CD4-positive, alpha-beta T cell treated with Interleukin-4 for 4 hours (primary cell): ENCODE results near the gene CHRDL2.
"Not testable (repeated sequence)": the region's sequence is repeated elsewhere in the genome, so short reads cannot be mapped to it uniquely, and the experiment has no call there.

Source experiments
- DNase-seq: peaks from one replicate; pipeline ENCODE4 v3.0.0-alpha.2; 2020

The CHRDL2 gene, protein sequence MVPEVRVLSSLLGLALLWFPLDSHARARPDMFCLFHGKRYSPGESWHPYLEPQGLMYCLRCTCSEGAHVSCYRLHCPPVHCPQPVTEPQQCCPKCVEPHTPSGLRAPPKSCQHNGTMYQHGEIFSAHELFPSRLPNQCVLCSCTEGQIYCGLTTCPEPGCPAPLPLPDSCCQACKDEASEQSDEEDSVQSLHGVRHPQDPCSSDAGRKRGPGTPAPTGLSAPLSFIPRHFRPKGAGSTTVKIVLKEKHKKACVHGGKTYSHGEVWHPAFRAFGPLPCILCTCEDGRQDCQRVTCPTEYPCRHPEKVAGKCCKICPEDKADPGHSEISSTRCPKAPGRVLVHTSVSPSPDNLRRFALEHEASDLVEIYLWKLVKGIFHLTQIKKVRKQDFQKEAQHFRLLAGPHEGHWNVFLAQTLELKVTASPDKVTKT

DNA sequence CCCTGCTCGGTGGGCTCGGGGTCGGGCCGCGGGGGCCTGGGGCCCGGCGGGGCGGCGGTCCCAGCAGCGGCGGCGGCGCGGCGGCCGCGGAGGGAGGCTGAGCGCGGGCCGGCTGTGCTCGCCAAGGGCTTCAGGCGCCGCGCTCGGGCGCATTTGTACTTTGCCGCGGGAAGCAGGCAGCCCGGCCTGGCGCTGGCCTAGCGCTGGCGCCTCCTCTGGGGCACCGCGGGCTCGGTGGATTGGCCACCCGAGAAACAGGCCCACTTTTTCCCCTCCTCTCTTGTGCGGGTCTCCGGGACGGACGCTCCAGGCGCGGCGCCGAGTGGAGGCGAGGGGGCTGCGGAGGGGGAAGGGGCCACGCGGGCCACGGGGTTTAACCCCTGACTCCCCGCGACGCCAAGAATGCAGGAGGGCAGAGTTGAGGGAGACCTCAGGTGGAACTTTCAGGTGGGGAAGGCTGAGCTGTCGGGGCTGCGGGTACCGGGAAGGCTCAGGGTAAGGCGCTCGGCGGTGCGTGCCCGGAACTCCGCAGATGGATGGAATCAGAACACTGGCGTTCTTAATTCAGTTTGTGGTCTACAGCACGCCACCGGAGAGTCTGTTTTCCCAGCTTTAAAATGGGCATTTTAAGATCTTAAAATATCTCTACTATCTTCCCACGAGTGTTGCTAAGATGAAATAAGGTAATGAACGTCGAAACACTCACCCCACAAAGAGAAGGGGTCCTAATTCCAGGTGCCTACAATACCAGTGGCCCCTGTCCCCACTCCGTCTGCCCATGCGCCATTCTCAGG is at the start of gene CHRDL2:
TSS of gene CHRDL2 (minus strand) at position 126 of the 794 bp plus-strand sequence. CDS start 538 bp downstream, outside the sequence.
- no peak for DNase-seq

DNA sequence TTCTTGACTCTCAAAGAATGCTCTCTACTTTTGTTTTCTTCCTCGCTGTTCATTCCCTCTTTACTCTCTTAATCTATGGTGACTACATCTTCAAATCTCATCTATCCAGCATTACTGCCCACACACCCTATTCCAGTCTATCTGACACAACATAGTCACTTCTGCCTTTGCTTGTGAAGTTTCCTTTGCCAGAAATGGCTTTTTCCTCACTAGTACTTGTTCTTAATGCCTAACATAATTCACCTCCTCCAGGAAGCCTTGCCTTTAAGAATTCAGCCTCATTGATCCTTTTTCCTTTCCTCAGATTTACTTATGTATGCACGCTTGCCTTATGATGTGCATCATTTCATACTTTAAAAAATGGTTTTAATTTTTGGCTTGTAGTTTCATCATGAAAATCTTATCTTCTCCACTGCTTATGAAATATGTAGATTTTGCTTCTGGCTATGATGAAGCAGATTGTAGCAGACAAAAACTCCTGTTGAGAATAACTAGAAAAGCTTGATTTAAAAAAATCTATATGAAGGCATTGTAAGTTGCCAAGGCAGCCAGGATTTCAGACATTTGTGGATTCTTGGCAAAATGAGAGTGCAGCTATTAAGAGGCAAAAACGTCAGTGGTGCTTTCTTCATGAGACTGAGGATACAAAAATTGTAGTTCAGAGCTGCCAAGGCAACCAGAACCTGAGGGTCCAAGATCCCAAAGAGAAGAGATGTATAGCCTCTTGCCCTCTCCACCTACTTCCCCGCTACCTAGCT is 49.2 kb upstream of the CHRDL2 start:
- no peak for DNase-seq

DNA sequence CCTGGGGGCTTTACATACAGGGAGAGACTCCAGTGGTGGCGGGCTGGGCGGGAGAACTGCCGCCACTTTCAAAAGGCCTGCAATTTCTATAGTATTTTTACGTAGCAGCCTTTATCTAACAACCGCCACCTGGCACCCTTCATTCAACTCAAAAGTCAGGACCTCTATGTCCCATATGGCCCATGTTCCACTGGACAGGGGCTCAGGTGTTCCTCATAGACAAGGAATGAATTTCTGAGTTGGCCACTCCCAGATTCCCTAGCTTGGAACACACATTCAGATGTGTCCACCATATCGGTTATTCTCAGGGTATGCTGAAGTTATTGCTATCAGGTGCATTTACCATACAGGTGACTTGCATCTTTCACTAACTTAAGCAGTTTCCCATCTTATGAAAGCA is 47.4 kb upstream of the CHRDL2 start:
- DNase-seq: no peak

DNA sequence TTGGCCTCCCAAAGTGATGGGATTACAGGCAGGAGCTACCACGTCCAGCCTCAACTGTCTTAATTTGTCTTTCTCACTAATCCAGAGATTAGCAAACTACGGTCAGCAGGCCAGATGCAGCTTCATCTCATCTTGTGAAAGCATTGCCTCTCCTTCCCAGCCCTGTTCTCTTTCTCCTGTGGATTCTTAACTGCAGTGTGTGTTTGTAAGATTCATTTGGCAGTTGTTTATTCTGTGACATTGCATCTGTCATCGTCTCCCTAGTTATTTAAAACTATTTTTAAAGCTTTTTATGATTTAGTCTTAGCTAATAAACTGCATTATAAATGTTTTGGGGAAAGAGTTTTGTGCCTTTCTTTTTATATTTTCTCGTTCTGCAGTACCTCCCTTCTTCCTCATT is 46.7 kb upstream of the CHRDL2 start:
- no peak for DNase-seq

DNA sequence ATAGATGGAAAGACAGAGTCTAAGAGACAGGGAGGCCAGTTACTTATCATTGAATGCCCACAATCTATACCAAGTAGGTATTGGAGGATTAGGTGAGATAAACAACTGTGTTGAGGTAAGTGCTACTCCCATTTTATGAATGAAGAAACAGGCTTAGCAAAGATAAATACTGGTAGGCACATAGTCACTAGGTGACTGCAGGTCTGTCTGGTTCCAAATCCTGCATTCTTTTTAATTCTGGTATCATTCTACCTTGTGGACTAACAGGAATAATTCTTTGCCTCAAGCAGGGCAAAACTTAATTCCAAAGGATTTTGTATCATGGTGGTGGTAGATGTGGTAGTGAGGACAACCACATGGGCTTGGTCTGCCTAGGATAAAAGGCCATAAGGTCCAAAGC is 45.8 kb upstream of the CHRDL2 start:
- no peak for DNase-seq

DNA sequence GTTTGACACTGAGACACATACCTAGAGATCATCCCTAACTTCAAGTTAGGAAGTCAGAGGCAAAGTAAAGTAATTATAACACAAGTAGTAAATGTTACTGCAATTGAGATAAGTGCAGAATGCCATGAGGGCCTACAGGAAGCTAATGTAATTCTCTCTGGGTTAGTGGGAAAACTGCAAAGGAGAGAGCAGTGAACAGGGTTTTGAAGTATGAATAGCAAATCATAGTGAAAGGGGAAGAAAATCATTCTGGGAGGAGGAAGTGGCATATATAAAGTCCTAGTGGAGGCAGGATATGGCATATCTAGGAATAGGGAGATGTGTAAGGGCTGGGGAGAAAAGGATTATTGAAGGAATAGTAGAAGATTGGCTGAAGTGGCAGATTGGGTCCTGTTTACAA is 45.3 kb upstream of the CHRDL2 start:
- DNase-seq: no peak

DNA sequence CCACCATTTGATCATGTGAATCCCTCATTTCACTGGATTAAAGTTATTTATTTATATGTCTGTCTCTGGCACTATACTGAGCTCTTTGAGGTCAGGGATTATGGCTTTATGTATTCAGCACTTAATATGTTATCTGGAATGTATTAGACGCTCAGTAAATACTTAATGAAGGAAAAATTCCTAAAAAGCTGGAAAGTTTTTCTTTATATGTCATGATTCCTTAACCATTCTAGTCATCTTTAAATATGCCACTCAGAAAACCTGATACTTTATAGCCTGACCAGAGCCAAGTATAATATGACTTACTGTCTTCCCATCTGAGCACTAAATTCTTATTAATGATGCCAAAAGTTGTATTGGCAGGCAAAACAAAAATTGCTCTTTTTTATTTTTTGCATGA is 44.5 kb upstream of the CHRDL2 start:
- DNase-seq: no peak

DNA sequence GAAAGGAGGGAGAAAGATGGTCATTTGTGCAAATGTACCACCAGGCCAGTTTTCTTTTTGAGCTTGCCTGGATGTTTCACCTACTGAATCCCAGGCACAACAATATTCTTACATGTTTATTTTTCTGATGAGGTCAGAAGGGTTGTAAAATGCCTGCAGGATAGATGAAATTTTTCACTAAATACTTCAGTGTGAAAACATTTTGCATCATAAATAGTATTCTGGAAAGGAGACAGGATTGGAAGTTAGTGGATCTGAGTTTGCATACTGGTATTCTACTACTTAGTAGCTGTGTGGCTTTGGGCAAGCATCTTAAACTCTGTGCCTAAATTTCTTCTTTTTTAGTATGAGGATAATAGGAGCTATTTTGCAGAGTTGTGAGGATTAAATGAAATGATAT is 42.2 kb upstream of the CHRDL2 start:
- no peak for DNase-seq

DNA sequence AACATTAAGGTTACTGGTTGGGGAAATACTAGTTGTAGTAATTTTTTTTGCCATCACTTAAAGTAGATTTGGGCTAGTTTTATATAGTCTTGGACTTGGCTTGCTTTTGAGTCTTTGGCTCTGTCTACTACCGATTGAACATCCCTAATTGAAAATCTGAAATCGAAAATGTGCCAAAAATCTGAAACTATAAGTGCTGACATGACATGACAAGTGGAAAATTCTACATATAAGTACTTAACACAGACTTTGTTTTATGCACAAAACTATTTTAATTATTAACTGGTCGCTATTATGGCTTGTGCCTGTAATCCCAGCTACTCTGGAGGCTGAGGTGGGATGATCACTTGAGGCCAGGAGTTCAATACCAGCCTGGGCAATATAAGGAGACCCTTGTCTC is 39.9 kb upstream of the CHRDL2 start:
- no peak for DNase-seq

DNA sequence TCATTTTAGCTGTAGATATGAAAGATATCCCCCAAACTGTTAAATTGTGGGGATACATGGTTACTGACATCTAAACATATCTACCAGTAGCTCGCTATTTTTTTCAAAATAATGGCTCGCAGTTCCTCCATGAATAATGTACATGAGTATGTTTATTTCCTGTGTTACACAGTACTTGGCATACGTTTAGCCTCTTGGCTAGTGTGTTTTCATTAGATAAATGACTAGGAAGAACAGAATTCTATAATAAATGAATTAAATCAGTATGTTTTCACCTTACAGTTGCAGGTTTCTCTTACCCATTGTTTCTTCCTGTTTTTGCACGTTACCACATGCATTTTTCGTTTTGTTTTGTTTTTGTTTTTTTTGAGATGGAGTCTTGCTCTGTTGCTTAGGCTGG is 39.2 kb upstream of the CHRDL2 start:
- no peak for DNase-seq

DNA sequence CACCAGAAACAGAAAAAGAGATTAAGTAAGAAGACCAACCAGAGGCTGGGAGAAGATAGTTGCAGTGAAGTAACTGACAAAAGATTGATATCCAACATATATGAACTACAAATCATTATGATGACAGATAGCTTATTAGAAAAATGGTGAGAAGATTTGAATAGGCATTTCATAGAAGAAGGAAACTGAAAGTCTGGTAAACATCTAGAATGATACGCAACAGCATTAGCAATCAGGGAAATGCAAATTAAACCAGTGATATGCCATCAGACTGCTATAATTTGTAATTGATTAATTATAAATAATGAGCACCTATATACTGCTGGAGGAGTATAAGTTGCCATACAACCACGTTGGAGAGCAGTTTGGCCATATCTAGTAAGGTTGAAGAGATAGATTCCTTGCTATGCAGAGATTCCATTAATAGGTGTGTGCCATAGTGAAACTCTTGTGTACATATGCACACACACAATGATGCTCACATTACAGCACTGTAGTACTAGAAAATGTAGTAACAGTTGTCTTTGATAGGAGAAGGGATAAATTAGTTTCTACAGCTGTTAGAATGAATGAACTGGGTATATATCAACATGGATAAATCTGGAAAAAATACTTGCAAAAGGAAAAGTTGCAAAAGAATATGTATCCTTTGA is 38.0 kb upstream of the CHRDL2 start:
- DNase-seq: no peak

DNA sequence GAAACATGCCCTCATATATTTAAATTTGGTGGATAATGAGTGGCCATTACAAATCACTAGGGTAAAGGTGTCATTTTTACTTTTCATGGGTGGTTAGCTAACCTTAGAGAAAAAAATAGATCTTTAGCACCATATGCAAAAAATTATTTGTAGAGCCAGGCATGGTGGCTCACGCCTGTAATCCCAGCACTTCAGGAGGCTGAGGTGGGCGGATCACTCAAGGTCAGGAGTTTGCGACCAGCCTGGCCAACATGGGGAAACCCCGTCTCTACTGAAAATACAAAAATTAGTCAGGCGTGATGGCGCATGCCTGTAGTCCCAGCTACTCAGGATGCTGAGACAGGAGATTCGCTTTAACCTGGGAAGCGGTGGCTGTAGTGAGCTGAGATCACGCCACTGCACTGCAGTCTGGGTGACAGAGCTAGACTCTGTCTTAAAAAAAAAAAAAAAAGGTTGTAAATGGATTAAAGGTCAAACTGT is 37.0 kb upstream of the CHRDL2 start:
- DNase-seq: peak; percentile 19

DNA sequence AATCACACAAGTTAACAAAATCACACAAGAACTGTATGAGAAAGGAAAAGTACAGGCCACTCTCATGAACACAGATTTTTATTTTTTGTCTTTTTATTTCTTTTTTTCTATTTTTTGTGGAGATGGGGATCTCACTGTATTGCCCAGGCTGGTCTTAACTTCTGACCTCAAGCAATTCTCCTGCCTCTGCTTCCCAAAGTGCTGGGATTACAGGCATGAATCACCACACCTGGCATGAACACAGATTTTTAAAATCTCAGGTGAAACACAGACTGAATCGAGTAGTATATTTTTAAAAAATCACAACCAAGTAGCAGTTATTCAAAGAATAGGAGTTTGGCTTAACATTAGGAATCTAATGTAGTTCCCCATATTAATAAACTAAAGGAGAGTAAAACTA is 35.7 kb upstream of the CHRDL2 start:
- DNase-seq: no peak

DNA sequence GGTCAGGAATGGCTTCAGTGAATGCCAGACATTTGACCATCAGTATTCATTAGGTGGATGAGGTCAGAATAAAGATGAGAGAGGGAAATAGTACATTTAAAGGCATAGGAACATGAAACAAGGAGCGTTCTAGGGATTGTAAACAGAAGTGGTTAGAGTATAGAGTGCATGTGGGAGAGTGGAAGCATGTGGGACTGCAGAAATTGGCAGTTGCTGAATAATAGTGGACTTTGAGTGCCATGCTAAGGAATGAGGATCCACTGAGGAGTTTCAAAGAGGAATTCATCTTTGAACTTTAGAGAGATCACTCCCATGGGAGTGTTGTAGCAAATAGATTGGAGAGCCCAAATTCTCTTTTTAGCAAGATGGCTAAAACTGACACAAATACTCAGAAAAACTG is 25.3 kb upstream of the CHRDL2 start:
- no peak for DNase-seq

DNA sequence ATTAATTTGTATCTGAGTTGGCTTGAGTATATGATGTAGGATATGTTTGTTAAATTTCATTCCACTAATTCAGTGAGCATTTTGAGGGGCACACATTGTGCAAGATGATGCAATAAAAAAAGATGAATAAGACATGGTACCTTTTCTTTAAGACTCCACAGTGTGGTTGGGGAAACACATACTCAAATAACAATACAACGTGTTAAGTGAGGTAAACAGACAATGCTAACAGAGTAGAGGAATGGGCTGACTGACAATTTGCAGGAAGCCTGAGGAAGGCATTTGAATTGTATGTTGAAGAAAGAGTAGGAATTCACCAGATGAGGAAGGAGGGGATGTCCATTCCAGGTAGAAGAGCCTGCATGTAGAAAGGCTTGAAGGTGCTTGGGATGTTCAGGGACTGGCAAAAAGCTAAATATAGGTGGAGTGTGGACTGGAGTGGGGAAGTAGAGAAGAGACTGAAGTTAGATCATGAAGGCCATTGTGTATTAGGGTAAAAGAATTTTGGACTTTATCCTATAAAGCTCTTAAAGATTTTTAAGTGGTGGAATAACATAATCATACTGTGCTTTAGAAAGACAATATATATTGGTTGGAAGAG is 24.3 kb upstream of the CHRDL2 start:
- no peak for DNase-seq

DNA sequence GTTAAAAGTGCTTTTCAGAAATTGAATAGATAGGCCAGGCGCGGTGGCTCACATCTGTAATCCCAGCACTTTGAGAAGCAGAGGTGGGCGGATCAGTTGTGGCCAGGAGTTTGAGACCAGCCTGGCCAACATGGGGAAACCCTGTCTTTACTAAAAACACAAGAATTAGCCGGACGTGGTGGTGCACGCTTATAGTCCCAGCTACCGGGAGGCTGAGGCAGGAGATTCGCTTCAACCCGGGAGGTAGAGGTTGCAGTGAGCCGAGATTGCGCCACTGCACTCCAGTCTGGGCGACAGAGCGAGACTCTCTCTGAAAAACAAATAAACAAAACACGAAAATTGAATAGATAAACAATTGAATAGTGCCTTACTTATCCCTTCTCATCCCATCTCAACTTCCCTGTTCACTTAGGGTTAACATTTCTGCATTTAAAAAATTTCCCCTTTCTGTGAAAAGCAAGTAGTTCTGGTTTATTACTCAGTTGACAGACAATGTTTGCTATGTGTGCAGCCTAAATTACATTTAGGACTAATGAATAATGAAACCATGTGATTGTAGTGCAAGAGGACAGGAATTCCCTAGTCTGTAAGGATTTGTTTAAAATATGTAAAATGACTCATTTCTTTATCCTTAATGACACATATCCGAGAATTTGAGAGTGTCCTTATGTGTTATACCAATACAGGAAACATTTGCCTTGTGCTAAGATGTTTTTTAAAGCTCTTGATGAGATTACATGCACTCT is 23.5 kb upstream of the CHRDL2 start:
- DNase-seq: no peak

DNA sequence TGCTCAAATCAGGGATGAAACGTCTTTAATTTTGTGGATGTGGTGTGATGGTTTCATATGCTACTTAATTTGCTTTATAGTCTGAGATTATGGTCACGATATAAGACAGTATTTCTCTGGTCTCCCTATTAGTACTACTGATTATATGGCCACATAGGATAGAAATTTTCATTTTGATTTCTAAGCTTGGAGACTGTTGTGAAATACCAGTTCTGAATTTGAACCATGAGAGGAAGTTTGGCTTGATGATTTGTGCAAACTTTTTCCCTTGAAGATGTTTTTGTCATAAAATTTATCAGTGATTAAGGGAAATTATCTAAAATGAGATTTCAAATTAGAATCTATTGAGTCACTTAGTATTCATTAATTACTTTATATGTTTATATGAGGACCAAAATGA is 20.1 kb upstream of the CHRDL2 start:
- DNase-seq: no peak

DNA sequence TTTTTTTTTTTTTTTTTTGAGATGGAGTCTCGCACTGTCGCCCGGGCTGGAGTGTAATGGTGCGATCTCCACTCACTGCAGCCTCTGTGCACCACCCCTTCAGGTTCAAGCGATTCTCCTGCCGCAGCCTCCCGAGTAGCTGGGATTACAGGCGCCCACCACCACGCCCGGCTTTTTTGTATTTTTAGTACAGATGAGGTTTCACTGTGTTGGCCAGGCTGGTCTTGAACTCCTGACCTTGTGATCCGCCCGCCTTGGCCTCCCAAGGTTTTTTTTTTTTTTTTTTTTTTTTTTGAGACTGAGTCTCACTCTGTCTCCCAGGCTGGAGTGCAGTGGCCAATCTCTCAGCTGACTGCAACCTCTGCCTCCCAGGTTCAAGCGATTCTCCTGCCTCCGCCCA is 19.4 kb upstream of the CHRDL2 start:
- not testable (repeated sequence) for DNase-seq

DNA sequence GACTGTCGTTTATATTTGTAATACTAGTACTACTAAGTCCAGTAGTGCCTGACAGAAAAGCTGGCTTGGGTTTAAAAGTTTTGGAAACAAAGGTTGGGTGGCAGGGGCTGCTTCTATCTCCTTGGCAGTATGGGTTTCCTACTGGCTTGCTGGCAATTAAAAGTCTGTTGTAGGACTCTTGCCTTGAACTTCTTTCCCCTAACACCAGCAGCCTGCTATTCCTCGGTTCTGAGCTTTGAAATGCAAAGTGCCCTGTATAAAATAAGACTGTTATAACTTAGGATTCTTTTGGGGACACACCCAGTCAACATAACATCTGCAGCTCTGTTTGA is 18.7 kb upstream of the CHRDL2 start:
- no peak for DNase-seq

DNA sequence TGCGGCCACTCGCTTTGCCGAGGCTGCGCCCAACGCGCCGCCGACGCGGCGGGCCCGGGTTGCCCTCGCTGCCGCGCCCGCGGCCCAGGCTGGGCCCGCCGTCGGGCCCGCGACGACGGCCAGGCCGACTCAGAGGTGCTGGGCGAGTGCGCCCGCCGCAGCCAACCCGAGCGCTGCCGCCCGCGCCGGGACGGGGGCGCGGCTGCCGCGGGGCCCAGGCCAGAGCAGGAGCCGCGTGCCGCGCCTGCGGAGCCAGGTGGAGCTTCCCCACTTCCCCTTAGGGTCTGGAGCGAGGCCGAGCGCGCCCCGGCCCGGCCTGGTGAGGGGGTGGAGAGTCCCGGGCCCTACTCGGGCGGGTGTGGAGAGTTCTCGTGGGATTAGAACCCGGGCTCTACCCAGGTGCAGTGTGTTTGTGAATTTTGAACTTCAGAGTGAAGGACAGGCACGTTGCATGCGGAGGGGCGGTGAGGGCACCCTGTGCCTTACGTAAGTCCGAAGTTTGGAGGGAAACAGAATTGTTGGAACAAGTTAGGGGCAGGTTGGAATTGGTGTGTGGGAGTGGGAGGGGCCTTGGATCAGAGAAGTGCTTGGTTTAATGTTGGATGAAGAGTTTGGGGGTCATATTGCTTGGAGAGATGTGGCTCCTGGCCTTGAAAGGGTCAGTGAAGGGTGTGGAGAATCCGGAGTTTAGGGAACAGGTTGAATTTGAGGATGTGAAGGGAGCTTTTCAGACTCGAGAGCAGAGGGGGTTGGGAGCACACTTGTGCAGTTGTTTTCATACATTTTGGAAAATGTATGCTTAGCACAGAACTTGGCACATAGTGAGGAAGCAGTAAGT is 18.1 kb upstream of the CHRDL2 start:
- DNase-seq: peak; percentile 29
